ENCODE measurements around the gene SPATS2L.

Gene SPATS2L

GRCh38 chr2:200302940-200303727 is 3.4 kb upstream of the SPATS2L start:
- no peak for TF ChIP-seq CTCF (IDR thresholded peaks at IDR 0.05; ENCODE audit: extremely low read depth, missing control alignments)
- DNase-seq (ENCODE audit: low spot score), result no peak

GRCh38 chr2:200305797-200306195 is 697 bp upstream of the SPATS2L start:
- no peak for TF ChIP-seq CTCF (IDR thresholded peaks at IDR 0.05; ENCODE audit: extremely low read depth, missing control alignments)
- peak; percentile 16 for DNase-seq (ENCODE audit: low spot score)

- no peak for TF ChIP-seq CTCF (IDR thresholded peaks at IDR 0.05; ENCODE audit: extremely low read depth, missing control alignments)
These were observed 634 bp downstream of the SPATS2L start for GRCh38 chr2:200306931-200307723.

GRCh38 chr2:200307724-200308545 is 1.4 kb downstream of the SPATS2L start:
- TF ChIP-seq CTCF (IDR thresholded peaks at IDR 0.05; ENCODE audit: extremely low read depth, missing control alignments), result no peak
- DNase-seq (ENCODE audit: low spot score), result no peak

More at GRCh38 chr2:200306931-200307723, 634 bp downstream of the SPATS2L start:
- peak; percentile 82 for DNase-seq (ENCODE audit: low spot score)

GRCh38 chr2:200308546-200309295 is 2.2 kb downstream of the SPATS2L start:
- no peak for DNase-seq (ENCODE audit: low spot score)
- TF ChIP-seq CTCF (IDR thresholded peaks at IDR 0.05; ENCODE audit: extremely low read depth, missing control alignments), result no peak

- no peak for DNase-seq (ENCODE audit: low spot score)
- no peak for TF ChIP-seq CTCF (IDR thresholded peaks at IDR 0.05; ENCODE audit: extremely low read depth, missing control alignments)
These were observed 3.0 kb downstream of the SPATS2L start for GRCh38 chr2:200309296-200310049.
